ENCODE measurements around the gene PERP. TPM values are rescaled to one million over a fixed set of nuclear protein-coding genes. Genes with fewer than 3 reads are reported as not detected.

The PERP gene
- polyA plus RNA-seq, 1 of the 3 experiments (the other 2 are of a cell fraction) = 0.02 TPM

DNA sequence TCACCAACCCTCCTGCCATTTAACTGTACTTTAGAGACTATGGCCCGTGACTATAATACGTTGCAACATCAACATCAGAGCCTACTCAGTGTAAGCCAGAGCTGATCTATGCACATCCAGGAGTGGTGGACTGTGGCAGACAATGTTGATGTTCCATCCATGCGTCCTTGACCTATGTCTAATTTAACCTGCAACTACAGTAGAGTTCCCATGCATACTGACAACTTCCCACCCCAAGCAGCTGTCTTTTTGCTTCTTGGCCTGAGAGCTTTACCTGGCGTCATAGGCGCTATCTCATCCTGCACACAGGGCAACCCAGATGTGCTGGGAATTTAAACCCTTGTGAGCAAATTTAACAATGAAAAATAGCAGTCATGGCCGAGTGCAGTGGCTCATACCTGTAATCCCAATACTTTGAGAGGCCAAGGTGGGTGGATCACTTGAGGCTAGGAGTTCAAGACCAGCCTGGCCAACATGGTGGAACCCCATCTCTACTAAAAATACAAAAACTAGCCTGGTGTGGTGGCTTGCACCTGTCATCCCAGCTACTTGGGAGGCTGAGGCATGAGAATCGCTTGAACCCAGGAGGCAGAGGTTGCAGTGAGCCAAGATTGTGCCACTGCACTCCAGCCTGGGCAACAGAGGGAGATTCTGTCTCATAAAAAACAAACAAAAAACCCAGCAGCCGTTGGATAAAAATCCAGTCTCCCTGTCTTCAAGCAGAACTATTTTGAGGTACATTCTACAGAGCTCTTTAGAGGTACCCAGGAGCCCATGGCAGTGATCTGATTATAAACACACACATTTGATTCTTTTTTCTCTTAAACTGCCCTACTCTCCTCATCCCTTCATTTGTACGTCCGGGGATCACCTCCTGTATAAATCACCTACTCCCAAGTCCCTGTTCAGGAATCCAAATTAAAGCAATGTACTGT, 22.0 kb downstream of the PERP start:
- no peak for DNase-seq
- ChIA-PET POLR2A (no interaction called here), CTCF (interaction anchor here (1.4 kb wide), 1 partner anchor 31 kb away, joined by 4 read pairs; no protein-coding TSS in a partner anchor)
- no peak for TF ChIP-seq TAF1 (IDR thresholded peaks at IDR 0.05; ENCODE audit: borderline replicate concordance, low read depth, low read length)
- no peak for TF ChIP-seq SMC3 (IDR thresholded peaks at IDR 0.05; ENCODE audit: low read depth, low read length)
- TF ChIP-seq, protein P1, sequence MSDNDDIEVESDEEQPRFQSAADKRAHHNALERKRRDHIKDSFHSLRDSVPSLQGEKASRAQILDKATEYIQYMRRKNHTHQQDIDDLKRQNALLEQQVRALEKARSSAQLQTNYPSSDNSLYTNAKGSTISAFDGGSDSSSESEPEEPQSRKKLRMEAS (IDR thresholded peaks at IDR 0.05; ENCODE audit: low read depth) = no peak
- no peak for TF ChIP-seq RXRA (IDR thresholded peaks at IDR 0.05; ENCODE audit: borderline replicate concordance, low read depth)
- no peak for TF ChIP-seq YY1 (IDR thresholded peaks at IDR 0.05; ENCODE audit: low read depth)
- no peak for TF ChIP-seq GATA2 (CRISPR knock-in tag; IDR thresholded peaks at IDR 0.05)
- TF ChIP-seq MEF2A (IDR thresholded peaks at IDR 0.05; ENCODE audit: borderline replicate concordance, low read depth) = no peak
- no peak for TF ChIP-seq FOXM1 (IDR thresholded peaks at IDR 0.05; ENCODE audit: low read depth)
- TF ChIP-seq NFIC (IDR thresholded peaks at IDR 0.05; ENCODE audit: borderline replicate concordance) = no peak
- TF ChIP-seq SIN3A (IDR thresholded peaks at IDR 0.05; ENCODE audit: borderline replicate concordance, low read depth, low read length) = no peak
- TF ChIP-seq, protein P2, sequence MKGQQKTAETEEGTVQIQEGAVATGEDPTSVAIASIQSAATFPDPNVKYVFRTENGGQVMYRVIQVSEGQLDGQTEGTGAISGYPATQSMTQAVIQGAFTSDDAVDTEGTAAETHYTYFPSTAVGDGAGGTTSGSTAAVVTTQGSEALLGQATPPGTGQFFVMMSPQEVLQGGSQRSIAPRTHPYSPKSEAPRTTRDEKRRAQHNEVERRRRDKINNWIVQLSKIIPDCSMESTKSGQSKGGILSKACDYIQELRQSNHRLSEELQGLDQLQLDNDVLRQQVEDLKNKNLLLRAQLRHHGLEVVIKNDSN (IDR thresholded peaks at IDR 0.05; ENCODE audit: borderline replicate concordance, low read depth) = no peak
- TF ChIP-seq, protein P3, sequence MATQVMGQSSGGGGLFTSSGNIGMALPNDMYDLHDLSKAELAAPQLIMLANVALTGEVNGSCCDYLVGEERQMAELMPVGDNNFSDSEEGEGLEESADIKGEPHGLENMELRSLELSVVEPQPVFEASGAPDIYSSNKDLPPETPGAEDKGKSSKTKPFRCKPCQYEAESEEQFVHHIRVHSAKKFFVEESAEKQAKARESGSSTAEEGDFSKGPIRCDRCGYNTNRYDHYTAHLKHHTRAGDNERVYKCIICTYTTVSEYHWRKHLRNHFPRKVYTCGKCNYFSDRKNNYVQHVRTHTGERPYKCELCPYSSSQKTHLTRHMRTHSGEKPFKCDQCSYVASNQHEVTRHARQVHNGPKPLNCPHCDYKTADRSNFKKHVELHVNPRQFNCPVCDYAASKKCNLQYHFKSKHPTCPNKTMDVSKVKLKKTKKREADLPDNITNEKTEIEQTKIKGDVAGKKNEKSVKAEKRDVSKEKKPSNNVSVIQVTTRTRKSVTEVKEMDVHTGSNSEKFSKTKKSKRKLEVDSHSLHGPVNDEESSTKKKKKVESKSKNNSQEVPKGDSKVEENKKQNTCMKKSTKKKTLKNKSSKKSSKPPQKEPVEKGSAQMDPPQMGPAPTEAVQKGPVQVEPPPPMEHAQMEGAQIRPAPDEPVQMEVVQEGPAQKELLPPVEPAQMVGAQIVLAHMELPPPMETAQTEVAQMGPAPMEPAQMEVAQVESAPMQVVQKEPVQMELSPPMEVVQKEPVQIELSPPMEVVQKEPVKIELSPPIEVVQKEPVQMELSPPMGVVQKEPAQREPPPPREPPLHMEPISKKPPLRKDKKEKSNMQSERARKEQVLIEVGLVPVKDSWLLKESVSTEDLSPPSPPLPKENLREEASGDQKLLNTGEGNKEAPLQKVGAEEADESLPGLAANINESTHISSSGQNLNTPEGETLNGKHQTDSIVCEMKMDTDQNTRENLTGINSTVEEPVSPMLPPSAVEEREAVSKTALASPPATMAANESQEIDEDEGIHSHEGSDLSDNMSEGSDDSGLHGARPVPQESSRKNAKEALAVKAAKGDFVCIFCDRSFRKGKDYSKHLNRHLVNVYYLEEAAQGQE (IDR thresholded peaks at IDR 0.05; ENCODE audit: low read depth, low read length) = no peak
- no peak for TF ChIP-seq RAD21 (IDR thresholded peaks at IDR 0.05; ENCODE audit: low read length)
- no peak for TF ChIP-seq ELF1 (IDR thresholded peaks at IDR 0.05)
- TF ChIP-seq, protein P4, sequence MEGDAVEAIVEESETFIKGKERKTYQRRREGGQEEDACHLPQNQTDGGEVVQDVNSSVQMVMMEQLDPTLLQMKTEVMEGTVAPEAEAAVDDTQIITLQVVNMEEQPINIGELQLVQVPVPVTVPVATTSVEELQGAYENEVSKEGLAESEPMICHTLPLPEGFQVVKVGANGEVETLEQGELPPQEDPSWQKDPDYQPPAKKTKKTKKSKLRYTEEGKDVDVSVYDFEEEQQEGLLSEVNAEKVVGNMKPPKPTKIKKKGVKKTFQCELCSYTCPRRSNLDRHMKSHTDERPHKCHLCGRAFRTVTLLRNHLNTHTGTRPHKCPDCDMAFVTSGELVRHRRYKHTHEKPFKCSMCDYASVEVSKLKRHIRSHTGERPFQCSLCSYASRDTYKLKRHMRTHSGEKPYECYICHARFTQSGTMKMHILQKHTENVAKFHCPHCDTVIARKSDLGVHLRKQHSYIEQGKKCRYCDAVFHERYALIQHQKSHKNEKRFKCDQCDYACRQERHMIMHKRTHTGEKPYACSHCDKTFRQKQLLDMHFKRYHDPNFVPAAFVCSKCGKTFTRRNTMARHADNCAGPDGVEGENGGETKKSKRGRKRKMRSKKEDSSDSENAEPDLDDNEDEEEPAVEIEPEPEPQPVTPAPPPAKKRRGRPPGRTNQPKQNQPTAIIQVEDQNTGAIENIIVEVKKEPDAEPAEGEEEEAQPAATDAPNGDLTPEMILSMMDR (IDR thresholded peaks at IDR 0.05) = no peak
- TF ChIP-seq, protein P5, sequence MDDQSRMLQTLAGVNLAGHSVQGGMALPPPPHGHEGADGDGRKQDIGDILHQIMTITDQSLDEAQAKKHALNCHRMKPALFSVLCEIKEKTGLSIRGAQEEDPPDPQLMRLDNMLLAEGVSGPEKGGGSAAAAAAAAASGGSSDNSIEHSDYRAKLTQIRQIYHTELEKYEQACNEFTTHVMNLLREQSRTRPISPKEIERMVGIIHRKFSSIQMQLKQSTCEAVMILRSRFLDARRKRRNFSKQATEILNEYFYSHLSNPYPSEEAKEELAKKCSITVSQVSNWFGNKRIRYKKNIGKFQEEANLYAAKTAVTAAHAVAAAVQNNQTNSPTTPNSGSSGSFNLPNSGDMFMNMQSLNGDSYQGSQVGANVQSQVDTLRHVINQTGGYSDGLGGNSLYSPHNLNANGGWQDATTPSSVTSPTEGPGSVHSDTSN (IDR thresholded peaks at IDR 0.05) = no peak
- no peaks in the 10 kb centered on the region for H3K9me3 ChIP-seq
- no peak overlapping the region for H3K4me2 ChIP-seq
- no peaks in the 10 kb centered on the region for H3K36me3 ChIP-seq (replicated peaks in 1 of 2; ENCODE audit: control insufficient read depth in 1 of 2, insufficient read depth in 2 of 2, low read length in 1 of 2)
- H2AFZ ChIP-seq (ENCODE audit: low read depth) = no peak overlapping the region
- no peaks in the 10 kb centered on the region for H3F3A ChIP-seq (replicated peaks; ENCODE audit: insufficient read depth)
- no peak overlapping the region for H3K4me3 ChIP-seq (ENCODE audit: low read depth in 2 of 2, low read length in 1 of 2)
- no peaks in the 10 kb centered on the region for H3K9me2 ChIP-seq
- H4K20me1 ChIP-seq (ENCODE audit: insufficient read depth) = no peaks in the 10 kb centered on the region
- H3K79me2 ChIP-seq (ENCODE audit: insufficient read depth) = no peaks in the 10 kb centered on the region
- H3K27ac ChIP-seq (ENCODE audit: low read depth in 2 of 2, low read length in 1 of 2) = no peak overlapping the region
- H3K27me3 ChIP-seq (ENCODE audit: insufficient read depth) = no peaks in the 10 kb centered on the region
- H3K4me1 ChIP-seq (ENCODE audit: control insufficient read depth in 1 of 2, insufficient read depth in 2 of 2, low read depth in 1 of 2, low read length in 1 of 2) = no peaks in the 10 kb centered on the region
- WGBS (ENCODE audit: low lambda C conversion rate) = 12% methylated on average over 10 of the region's 10 CpGs
- no peak overlapping the region for H3K9ac ChIP-seq

Measured in SK-N-SH (cell line).